ENCODE results near the gene GRIN3A.

GRCh38 chr9:101707721-101708120 is 30.7 kb downstream of the GRIN3A start:
- TF ChIP-seq CTCF (IDR thresholded peaks at IDR 0.05) (no peak), ATF2 (CRISPR knock-in tag; IDR thresholded peaks at IDR 0.05; ENCODE audit: borderline replicate concordance, low read depth) (no peak), ATF3 (CRISPR knock-in tag; conservative IDR thresholded peaks at IDR 0.05) (no peak), TEAD4 (CRISPR knock-in tag; IDR thresholded peaks at IDR 0.05) (no peak)
